Natural killer cell (primary cell): ENCODE data around the gene EGFL8. TPM values are rescaled to one million over a fixed set of nuclear protein-coding genes. Genes with fewer than 3 reads are reported as not detected.

Experiments
- ATAC-seq, 3 donors: fragments of 150-1000 bp in 2 of 3; fragments of 200-7000 bp in 1 of 3; cut with Tn5 transposase; 1 replicate in 1 of 3; 2 replicates in 2 of 3; pipeline ENCODE4 v1.10.0; 2021; ENCODE audit warnings: mild to moderate bottlenecking in 2 of 3, moderate library complexity in 2 of 3
- DNase-seq, 2 donors: peaks; one replicate each; pipeline versions ENCODE4 v3.0.0 to v3.0.0-alpha.2; 2013 to 2021; ENCODE audit warnings: mixed read lengths in 1 of 2
- H3K27ac ChIP-seq: one replicate; pipeline ENCODE4 v1.5.1; 2013; ENCODE audit warnings: mild to moderate bottlenecking, low read length
- H3K27me3 ChIP-seq: one replicate; pipeline ENCODE4 v1.6.1; 2013; ENCODE audit warnings: low read length; ENCODE audit not compliant: control insufficient read depth, insufficient read depth
- H3K36me3 ChIP-seq: one replicate; pipeline ENCODE4 v1.6.1; 2013; ENCODE audit warnings: low read length; ENCODE audit not compliant: control insufficient read depth, insufficient read depth
- H3K4me1 ChIP-seq: one replicate; pipeline ENCODE4 v1.6.1; 2013; ENCODE audit warnings: low read length; ENCODE audit not compliant: control insufficient read depth, insufficient read depth
- H3K4me3 ChIP-seq: one replicate; pipeline ENCODE4 v1.5.1; 2013; ENCODE audit warnings: low read length
- H3K9me3 ChIP-seq: one replicate; pipeline ENCODE4 v1.6.1; 2013; ENCODE audit warnings: low read length; ENCODE audit not compliant: control insufficient read depth, insufficient read depth
- H3K27ac Mint-ChIP-seq, 2 donors: one replicate each; pipeline ENCODE4 v1.8.0; 2022; ENCODE audit warnings: mild to moderate bottlenecking in 2 of 2, mixed read lengths in 2 of 2, moderate library complexity in 1 of 2
- H3K27me3 Mint-ChIP-seq, 2 donors: one replicate each; pipeline ENCODE4 v1.8.0; 2022; ENCODE audit warnings: low read depth in 2 of 2, mixed read lengths in 2 of 2
- H3K36me3 Mint-ChIP-seq: one replicate; pipeline ENCODE4 v1.8.0; 2022; ENCODE audit warnings: mixed read lengths
- H3K4me1 Mint-ChIP-seq, 2 donors: one replicate each; pipeline ENCODE4 v1.8.0; 2022; ENCODE audit warnings: mixed read lengths in 2 of 2
- H3K4me3 Mint-ChIP-seq: one replicate; pipeline ENCODE4 v1.8.0; 2022; ENCODE audit warnings: mild to moderate bottlenecking, moderate library complexity, mixed read lengths
- H3K9me3 Mint-ChIP-seq, 2 donors: one replicate each; pipeline ENCODE4 v1.8.0; 2022; ENCODE audit warnings: mixed read lengths in 2 of 2
- WGBS: methylation state at CpG from one replicate; pipeline ENCODE4 v1.1.7; 2013; ENCODE audit warnings: missing lambda C conversion rate; ENCODE audit not compliant: insufficient coverage; 5-methylcytosine and 5-hydroxymethylcytosine counted together
- intact Hi-C: fragments of 100-400 bp; cut with micrococcal nuclease; formaldehyde crosslinking; loops from one replicate; pipeline ENCODE4 v1.14.2; 2022
- total RNA-seq, 4 donors: library from RNA; stranded (reverse); fragments of 120-200 nt in 1 of 4; gene quantifications; one replicate each; pipeline versions ENCODE4 v1.2.3 to v1.2.4, GENCODE V29; 2013 to 2022
- TF ChIP-seq, protein P1 (sequence below): fragments of 200-600 bp; IDR thresholded peaks from one replicate; pipeline ENCODE4 v1.8.0; 2022; ENCODE audit warnings: antibody characterized with exemption

The EGFL8 gene
- total RNA-seq: 10 to 100 TPM; 18.2 to 22.9 (median 20.1) TPM
- 4.7 TPM for total RNA-seq (2013)

GRCh38 chr6:32164295-32164694 lies at the start of gene EGFL8:
Gene EGFL8 (plus strand): TSS chr6:32164595. CDS start chr6:32166166, 1,571 bp downstream.
- Histone ChIP-seq H3K27me3 (no peaks in the 10 kb centered on the region), H3K9me3 (no peaks in the 10 kb centered on the region), H3K27ac (no peak within 1 kb of the TSS), H3K4me3 (no peak within 1 kb of the TSS), H3K4me1 (no peaks in the 10 kb centered on the region), H3K36me3 (peaks cover 7% of the 10 kb centered on the region)
- H3K36me3 Mint-ChIP-seq: no peaks in the 10 kb centered on the region
- intact Hi-C loops: no loop called here
- no peaks in the 10 kb centered on the region for H3K4me1 Mint-ChIP-seq
- DNase-seq (no peak), ATAC-seq (no peak)
- H3K4me3 Mint-ChIP-seq: no peak within 1 kb of the TSS
- TF ChIP-seq, protein P1, sequence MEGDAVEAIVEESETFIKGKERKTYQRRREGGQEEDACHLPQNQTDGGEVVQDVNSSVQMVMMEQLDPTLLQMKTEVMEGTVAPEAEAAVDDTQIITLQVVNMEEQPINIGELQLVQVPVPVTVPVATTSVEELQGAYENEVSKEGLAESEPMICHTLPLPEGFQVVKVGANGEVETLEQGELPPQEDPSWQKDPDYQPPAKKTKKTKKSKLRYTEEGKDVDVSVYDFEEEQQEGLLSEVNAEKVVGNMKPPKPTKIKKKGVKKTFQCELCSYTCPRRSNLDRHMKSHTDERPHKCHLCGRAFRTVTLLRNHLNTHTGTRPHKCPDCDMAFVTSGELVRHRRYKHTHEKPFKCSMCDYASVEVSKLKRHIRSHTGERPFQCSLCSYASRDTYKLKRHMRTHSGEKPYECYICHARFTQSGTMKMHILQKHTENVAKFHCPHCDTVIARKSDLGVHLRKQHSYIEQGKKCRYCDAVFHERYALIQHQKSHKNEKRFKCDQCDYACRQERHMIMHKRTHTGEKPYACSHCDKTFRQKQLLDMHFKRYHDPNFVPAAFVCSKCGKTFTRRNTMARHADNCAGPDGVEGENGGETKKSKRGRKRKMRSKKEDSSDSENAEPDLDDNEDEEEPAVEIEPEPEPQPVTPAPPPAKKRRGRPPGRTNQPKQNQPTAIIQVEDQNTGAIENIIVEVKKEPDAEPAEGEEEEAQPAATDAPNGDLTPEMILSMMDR: no peak
- no peak within 1 kb of the TSS for H3K27ac Mint-ChIP-seq
- H3K27me3 Mint-ChIP-seq: no peaks in the 10 kb centered on the region
- H3K9me3 Mint-ChIP-seq: no peaks in the 10 kb centered on the region

DNA sequence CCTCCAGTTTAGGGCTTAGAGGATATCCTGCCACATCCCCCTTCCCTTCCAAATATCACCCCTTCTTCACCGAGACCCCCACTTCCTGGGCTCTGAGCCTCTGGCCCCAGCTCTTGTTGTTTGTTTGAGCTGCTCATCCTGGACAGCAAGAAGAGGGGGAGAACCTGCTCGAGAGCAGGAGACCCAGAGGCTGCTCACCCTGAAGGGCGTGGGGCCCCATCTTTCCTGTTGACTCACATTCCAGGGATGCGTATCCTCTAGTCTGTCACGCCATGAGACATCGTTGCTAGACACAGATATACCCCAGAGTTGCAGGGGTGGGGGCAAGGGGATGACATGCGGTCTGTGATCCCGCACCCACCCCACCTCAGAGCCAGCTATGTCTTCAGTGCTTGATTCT lies 49.6 kb upstream of the EGFL8 start:
- H3K27me3 ChIP-seq: no peaks in the 10 kb centered on the region
- DNase-seq: no peak
- ATAC-seq: no peak
- Mint-ChIP-seq H3K4me3 (no peak overlapping the region), H3K4me1 (peaks cover 0 to 27% of the 10 kb centered on the region in 2 donors), H3K36me3 (no peaks in the 10 kb centered on the region), H3K27me3 (no peaks in the 10 kb centered on the region), H3K9me3 (no peaks in the 10 kb centered on the region), H3K27ac (peak overlapping the region in 1 of 2 donors; percentile 48)
- no peaks in the 10 kb centered on the region for H3K4me1 ChIP-seq
- H3K27ac ChIP-seq: no peak overlapping the region
- 88% methylated on average over 8 of the region's 8 CpGs for WGBS
- peaks cover 37% of the 10 kb centered on the region for H3K36me3 ChIP-seq
- TF ChIP-seq, protein P1: no peak
- intact Hi-C loops: no loop called here
- no peaks in the 10 kb centered on the region for H3K9me3 ChIP-seq
- H3K4me3 ChIP-seq: no peak overlapping the region

- Histone ChIP-seq H3K4me1 (no peaks in the 10 kb centered on the region), H3K36me3 (peaks cover 40% of the 10 kb centered on the region), H3K4me3 (no peak overlapping the region), H3K27me3 (no peaks in the 10 kb centered on the region), H3K27ac (no peak overlapping the region), H3K9me3 (no peaks in the 10 kb centered on the region)
- peaks cover 0 to 24% of the 10 kb centered on the region in 2 donors for H3K4me1 Mint-ChIP-seq
- H3K27ac Mint-ChIP-seq: no peak overlapping the region
- no peak for DNase-seq
- H3K36me3 Mint-ChIP-seq: no peaks in the 10 kb centered on the region
- TF ChIP-seq, protein P1: no peak
- intact Hi-C loops: no loop called here
- H3K27me3 Mint-ChIP-seq: no peaks in the 10 kb centered on the region
- H3K9me3 Mint-ChIP-seq: no peaks in the 10 kb centered on the region
- no peak for ATAC-seq
- H3K4me3 Mint-ChIP-seq: no peak overlapping the region
- 98% methylated on average over 6 of the region's 6 CpGs for WGBS
Observed at GRCh38 chr6:32115623-32116022, 48.8 kb upstream of the EGFL8 start.

DNA sequence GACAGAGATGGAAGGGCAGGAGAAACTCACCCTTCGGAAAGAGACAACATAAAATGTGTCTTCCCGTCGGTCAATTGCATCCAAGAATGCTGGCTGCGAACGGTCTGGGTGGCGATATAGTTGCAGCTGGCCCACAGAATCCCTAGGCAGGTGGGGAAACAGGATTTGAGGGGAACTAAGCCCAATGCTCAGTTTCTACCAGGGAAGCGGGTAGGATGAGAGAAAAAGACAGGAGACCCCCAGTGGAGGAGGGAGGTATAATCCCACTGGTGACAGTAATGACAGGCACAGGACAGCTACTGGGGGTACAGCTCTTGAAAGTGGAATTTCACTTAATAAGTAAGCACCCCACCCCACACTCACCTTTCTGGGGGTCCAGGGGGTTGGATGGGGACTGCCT lies 47.7 kb upstream of the EGFL8 start:
- intact Hi-C loops: no loop called here
- Histone ChIP-seq H3K27ac (no peak overlapping the region), H3K9me3 (no peaks in the 10 kb centered on the region), H3K4me1 (no peaks in the 10 kb centered on the region), H3K4me3 (no peak overlapping the region), H3K27me3 (no peaks in the 10 kb centered on the region), H3K36me3 (peaks cover 49% of the 10 kb centered on the region)
- TF ChIP-seq, protein P1: no peak
- Mint-ChIP-seq H3K27ac (no peak overlapping the region), H3K4me3 (no peak overlapping the region), H3K36me3 (no peaks in the 10 kb centered on the region), H3K9me3 (no peaks in the 10 kb centered on the region), H3K4me1 (peaks cover 0 to 24% of the 10 kb centered on the region in 2 donors), H3K27me3 (no peaks in the 10 kb centered on the region)
- DNase-seq: peak in 1 of 2 donors; percentile 38
- WGBS: 95% methylated on average over 7 of the region's 7 CpGs
- no peak for ATAC-seq
